Activated CD8-positive, alpha-beta memory T cell treated with anti-CD3 and anti-CD28 coated beads, Interleukin-2, amount 50 U/mL, for 48 hours (primary cell): ENCODE results near the gene KLHL17.

Experiments
- DNase-seq: peaks from one replicate; pipeline ENCODE4 v3.0.0-alpha.2; 2020

Gene KLHL17

GRCh38 chr1:923131-923990, 37.0 kb upstream of the KLHL17 start, which contains the start of gene SAMD11:
Gene SAMD11 (plus strand): TSS chr1:923923. CDS start chr1:924432, 509 bp downstream.
- DNase-seq, result peak; percentile 78

- no peak for DNase-seq
Measured at GRCh38 chr1:923991-924655, 36.3 kb upstream of the KLHL17 start.

GRCh38 chr1:924656-925560, 35.5 kb upstream of the KLHL17 start:
- DNase-seq, result no peak

GRCh38 chr1:925561-926421, 34.6 kb upstream of the KLHL17 start:
- DNase-seq, result no peak

- no peak for DNase-seq
Measured at GRCh38 chr1:927234-927633, 33.1 kb upstream of the KLHL17 start.

- no peak for DNase-seq
Measured at GRCh38 chr1:927748-928147, 32.6 kb upstream of the KLHL17 start.

- DNase-seq, result no peak
Measured at GRCh38 chr1:928825-929661, 31.3 kb upstream of the KLHL17 start.

GRCh38 chr1:929712-930632, 30.4 kb upstream of the KLHL17 start:
- DNase-seq, result no peak

- no peak for DNase-seq
Measured at GRCh38 chr1:930633-931138, 29.7 kb upstream of the KLHL17 start.

- no peak for DNase-seq
Measured at GRCh38 chr1:931380-932172, 28.8 kb upstream of the KLHL17 start.

GRCh38 chr1:932173-932510, 28.2 kb upstream of the KLHL17 start:
- no peak for DNase-seq

- no peak for DNase-seq
Measured at GRCh38 chr1:932776-933602, 27.4 kb upstream of the KLHL17 start.

GRCh38 chr1:933603-933940, 26.8 kb upstream of the KLHL17 start:
- DNase-seq, result no peak

- no peak for DNase-seq
Measured at GRCh38 chr1:934991-935750, 25.2 kb upstream of the KLHL17 start.

- DNase-seq, result no peak
Measured at GRCh38 chr1:935751-936231, 24.6 kb upstream of the KLHL17 start.

GRCh38 chr1:936348-937264, 23.8 kb upstream of the KLHL17 start:
- DNase-seq, result no peak
